ENCODE data around the gene TMEM270. TPM values are rescaled to one million over a fixed set of nuclear protein-coding genes. Genes with fewer than 3 reads are reported as not detected.
"Not testable (repeated sequence)": the region's sequence is repeated elsewhere in the genome, so short reads cannot be mapped to it uniquely, and the experiment has no call there.

TMEM270 gene
- total RNA-seq, 1 donor from 2014 or later = not detected

- H3K4me3 ChIP-seq = no peak overlapping the region
- no peak overlapping the region for H3K27ac ChIP-seq
- DNase-seq (ENCODE audit: low spot score in 2 of 2) = no peak
- no peaks in the 10 kb centered on the region for H3K9me3 ChIP-seq
- H3K4me1 ChIP-seq = peaks cover 0 to 5% of the 10 kb centered on the region in 2 donors
- H3K27me3 ChIP-seq = no peaks in the 10 kb centered on the region
- H3K36me3 ChIP-seq = no peaks in the 10 kb centered on the region
- intact Hi-C loops (cut with DNase I) = no loop called here
- TF ChIP-seq CTCF (IDR thresholded peaks at IDR 0.05) = no peak
These were observed 16.0 kb upstream of the TMEM270 start for GRCh38 chr7:73844848-73845460.

DNA sequence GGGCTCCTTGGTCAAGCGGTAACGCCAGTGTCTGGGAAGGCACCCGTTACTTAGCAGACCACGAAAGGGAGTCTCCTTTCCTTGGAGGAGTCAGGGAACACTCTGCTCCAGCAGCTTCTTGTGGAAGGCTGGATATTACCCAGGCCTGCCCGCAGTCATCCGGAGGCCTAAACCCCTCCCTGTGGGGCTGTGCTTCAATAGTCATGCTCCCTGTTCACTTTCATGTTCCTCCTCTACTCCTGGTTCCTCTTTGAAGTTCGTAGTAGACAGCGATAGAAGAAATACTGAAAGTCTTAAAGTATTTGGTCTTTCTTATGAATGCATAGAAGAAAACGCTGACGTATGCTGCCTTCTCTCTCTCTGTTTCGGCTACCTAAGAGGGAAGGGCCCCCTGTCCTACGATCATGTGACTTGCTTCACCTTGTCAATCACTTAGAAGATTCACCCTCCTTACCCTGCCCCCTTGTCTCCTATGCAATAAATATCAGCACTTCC lies 15.2 kb upstream of the TMEM270 start:
- H3K36me3 ChIP-seq; DNase-seq (ENCODE audit: low spot score in 2 of 2); intact Hi-C loops (cut with DNase I); H3K27me3 ChIP-seq; H3K4me3 ChIP-seq; H3K27ac ChIP-seq; H3K9me3 ChIP-seq; H3K4me1 ChIP-seq: not testable (repeated sequence)

DNA sequence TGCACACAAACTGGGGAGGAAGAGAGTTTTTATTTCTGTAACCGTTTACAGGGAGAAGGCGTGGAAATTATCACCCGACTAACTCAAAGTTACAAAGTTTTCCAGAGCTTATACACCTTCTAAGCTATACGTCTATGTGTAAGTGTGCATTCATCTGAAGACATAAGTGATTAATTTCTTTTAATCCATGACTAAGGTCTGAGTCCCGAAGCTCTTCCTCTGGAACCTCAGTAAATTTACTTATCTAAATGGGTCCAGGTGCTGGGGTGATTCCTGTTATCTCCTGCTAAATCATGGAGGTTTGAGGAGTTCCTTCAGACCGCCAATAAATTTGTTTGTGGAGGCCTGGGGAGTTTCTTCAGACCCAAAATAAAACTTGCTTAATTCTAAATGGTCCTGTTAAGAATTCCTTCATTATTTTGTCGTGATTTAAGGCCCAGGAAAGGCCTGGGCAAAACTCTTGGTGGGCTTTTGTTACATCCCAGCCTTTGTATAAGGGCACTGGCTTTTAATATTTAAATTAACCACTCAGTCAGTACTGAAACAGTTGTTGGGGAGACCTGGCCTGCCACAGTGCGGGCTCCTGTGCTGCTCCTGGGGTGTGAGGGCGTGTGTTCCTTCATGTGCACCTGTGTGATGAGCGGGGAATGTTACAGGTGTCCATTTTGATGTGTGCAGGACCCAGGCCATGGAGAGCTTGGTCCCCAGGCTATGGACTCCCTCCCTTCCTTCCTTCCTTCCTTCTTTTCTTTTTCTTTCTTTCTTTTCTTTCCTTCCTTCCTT lies 12.8 kb upstream of the TMEM270 start:
- intact Hi-C loops (cut with DNase I) = no loop called here

GRCh38 chr7:73850781-73851207 lies 10.2 kb upstream of the TMEM270 start:
- no peaks in the 10 kb centered on the region for H3K36me3 ChIP-seq
- no peak for TF ChIP-seq CTCF (IDR thresholded peaks at IDR 0.05)
- H3K27me3 ChIP-seq = no peaks in the 10 kb centered on the region
- peak overlapping the region; percentile 68 to 82 for H3K27ac ChIP-seq
- no peak overlapping the region for H3K4me3 ChIP-seq
- H3K9me3 ChIP-seq = no peaks in the 10 kb centered on the region
- DNase-seq (ENCODE audit: low spot score in 2 of 2) = peak in 1 of 2 donors; percentile 79
- H3K4me1 ChIP-seq = peaks cover 0 to 9% of the 10 kb centered on the region in 2 donors
- intact Hi-C loops (cut with DNase I) = loop anchor here (1.0 to 5.0 kb wide), 2 partner anchors 8 to 113 kb away; partner anchors contain the start of genes ABHD11 and METTL27

More for the DNA sequence above, 12.8 kb upstream of the TMEM270 start:
- peaks cover 0 to 11% of the 10 kb centered on the region in 2 donors for H3K4me1 ChIP-seq
- no peak overlapping the region for H3K27ac ChIP-seq
- H3K27me3 ChIP-seq = no peaks in the 10 kb centered on the region
- no peaks in the 10 kb centered on the region for H3K36me3 ChIP-seq
- DNase-seq (ENCODE audit: low spot score in 2 of 2) = no peak
- no peaks in the 10 kb centered on the region for H3K9me3 ChIP-seq
- TF ChIP-seq CTCF (IDR thresholded peaks at IDR 0.05) = no peak
- H3K4me3 ChIP-seq = no peak overlapping the region

- Histone ChIP-seq H3K27ac (peak overlapping the region; percentile 68 to 82), H3K36me3 (no peaks in the 10 kb centered on the region), H3K27me3 (no peaks in the 10 kb centered on the region), H3K9me3 (no peaks in the 10 kb centered on the region), H3K4me3 (no peak overlapping the region), H3K4me1 (peaks cover 0 to 9% of the 10 kb centered on the region in 2 donors)
- TF ChIP-seq CTCF (IDR thresholded peaks at IDR 0.05) = no peak
- peak in 1 of 2 donors; percentile 83 for DNase-seq (ENCODE audit: low spot score in 2 of 2)
- intact Hi-C loops (cut with DNase I) = loop anchor here (1.0 to 5.0 kb wide), 2 partner anchors 9 to 114 kb away; partner anchors contain the start of genes ABHD11 and METTL27
These were observed 9.3 kb upstream of the TMEM270 start for GRCh38 chr7:73851410-73852338.

Data from ascending aorta (tissue), 2 donors.